Endodermal cell (in vitro differentiated cells): ENCODE data around the gene PRKAG2. TPM values are rescaled to one million over a fixed set of nuclear protein-coding genes. Genes with fewer than 3 reads are reported as not detected.

Source experiments
- DNase-seq: peaks from one replicate; pipeline ENCODE4 v3.0.0-alpha.2; 2017
- H3K27ac ChIP-seq: 2 replicates; pipeline ENCODE4 v1.5.1; 2013; ENCODE audit warnings: mild to moderate bottlenecking, low read depth, low read length, moderate library complexity
- H3K27me3 ChIP-seq: 2 replicates; pipeline ENCODE4 v1.6.1; 2013; ENCODE audit warnings: mild to moderate bottlenecking, low read length, moderate library complexity; ENCODE audit not compliant: insufficient read depth, control insufficient read depth, poor library complexity, severe bottlenecking
- H3K36me3 ChIP-seq: 2 replicates; pipeline ENCODE4 v1.7.0; 2013; ENCODE audit warnings: mild to moderate bottlenecking, low read length, moderate library complexity; ENCODE audit not compliant: control insufficient read depth, insufficient read depth
- H3K4me1 ChIP-seq: one replicate; pipeline ENCODE4 v1.7.0; 2013; ENCODE audit warnings: low read length; ENCODE audit not compliant: control insufficient read depth, insufficient read depth
- H3K4me3 ChIP-seq: 2 replicates; pipeline ENCODE4 v1.5.1; 2013; ENCODE audit warnings: mild to moderate bottlenecking, low read length, moderate library complexity
- H3K9ac ChIP-seq: 2 replicates; pipeline ENCODE4 v1.6.1; 2013; ENCODE audit warnings: mild to moderate bottlenecking, low read length, moderate library complexity; ENCODE audit not compliant: poor library complexity, severe bottlenecking; ENCODE audit errors: extremely low read depth
- H3K9me3 ChIP-seq: 2 replicates; pipeline ENCODE4 v1.6.1; 2013; ENCODE audit warnings: mild to moderate bottlenecking, low read length, moderate library complexity; ENCODE audit not compliant: control insufficient read depth
- H3K27ac Mint-ChIP-seq: 2 replicates; pipeline ENCODE4 v1.8.0; 2020; ENCODE audit warnings: mixed read lengths
- H3K27me3 Mint-ChIP-seq: 2 replicates; pipeline ENCODE4 v1.8.0; 2021; ENCODE audit warnings: mild to moderate bottlenecking, mixed read lengths; ENCODE audit not compliant: insufficient read depth
- H3K36me3 Mint-ChIP-seq: 2 replicates; pipeline ENCODE4 v1.8.0; 2020; ENCODE audit warnings: low read depth, mixed read lengths
- H3K4me1 Mint-ChIP-seq: 2 replicates; pipeline ENCODE4 v1.8.0; 2020; ENCODE audit warnings: mixed read lengths
- H3K4me3 Mint-ChIP-seq: 2 replicates; pipeline ENCODE4 v1.8.0; 2020; ENCODE audit warnings: mild to moderate bottlenecking, moderate library complexity, mixed read lengths
- H3K9me3 Mint-ChIP-seq: 2 replicates; pipeline ENCODE4 v1.8.0; 2020; ENCODE audit warnings: mild to moderate bottlenecking, mixed read lengths
- CTCF ChIP-seq: fragments of 200-600 bp; sonication (generic); conservative IDR thresholded peaks from 2 replicates; pipeline ENCODE4 v1.5.0; 2021; ENCODE audit warnings: antibody characterized with exemption, mild to moderate bottlenecking
- WGBS, 2 experiments: methylation state at CpG; one replicate each; pipeline versions ENCODE4 v1.1.5 to v1.1.7; 2013; ENCODE audit warnings: missing lambda C conversion rate in 2 of 2, mixed read lengths in 1 of 2; ENCODE audit not compliant: insufficient coverage in 1 of 2, insufficient read length in 1 of 2; 5-methylcytosine and 5-hydroxymethylcytosine counted together
- total RNA-seq, 2 donors: library from RNA; stranded (reverse); fragmentation: NEBNext Ultra II Directional in 1 of 2; extraction: Animal tissue kit (Norgen Biotek cat#: 25700) in 1 of 2; gene quantifications; 2 replicates in 1 of 2; 3 replicates in 1 of 2; pipeline ENCODE4 v1.2.1, GENCODE V29; 2021

Gene PRKAG2
- total RNA-seq, 2 donors from 2014 or later = 17.2 to 20.7 TPM

DNA sequence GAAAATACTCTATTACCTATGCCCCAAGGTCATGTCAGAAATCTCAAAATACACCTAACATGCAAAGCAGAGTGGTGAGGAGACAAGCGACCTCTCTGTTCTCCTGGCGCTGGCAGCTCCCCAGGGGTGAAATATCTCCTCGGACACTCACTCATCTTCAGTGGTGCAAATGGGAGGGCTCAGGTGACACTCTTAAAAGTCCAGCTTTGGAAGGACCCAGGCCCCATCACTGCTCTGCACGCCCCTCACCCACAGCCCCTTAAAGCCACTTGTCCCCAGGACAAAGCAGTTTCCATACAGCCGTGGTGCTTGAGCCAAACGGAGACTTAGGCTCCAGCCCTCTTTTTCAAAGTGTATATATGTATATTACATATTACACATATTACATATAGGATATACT lies 12.4 kb downstream of the PRKAG2 start:
- no peak overlapping the region for H3K9ac ChIP-seq
- WGBS, 2 experiments = 95% methylated on average over 5 of the region's 6 CpGs; no CpG with 5 or more reads in 1 of the 2 experiments
- no peak for TF ChIP-seq CTCF
- H3K4me1 Mint-ChIP-seq = peaks cover 18% of the 10 kb centered on the region
- no peak overlapping the region for H3K27ac Mint-ChIP-seq
- no peaks in the 10 kb centered on the region for H3K9me3 Mint-ChIP-seq
- no peak overlapping the region for H3K4me3 ChIP-seq
- H3K27ac ChIP-seq = no peak overlapping the region
- H3K9me3 ChIP-seq = no peaks in the 10 kb centered on the region
- H3K4me3 Mint-ChIP-seq = no peak overlapping the region
- peaks cover 2% of the 10 kb centered on the region for H3K27me3 Mint-ChIP-seq
- no peak for DNase-seq
- no peaks in the 10 kb centered on the region for H3K27me3 ChIP-seq
- no peaks in the 10 kb centered on the region for H3K36me3 ChIP-seq
- H3K36me3 Mint-ChIP-seq = no peaks in the 10 kb centered on the region
- no peaks in the 10 kb centered on the region for H3K4me1 ChIP-seq

GRCh38 chr7:151864081-151864480 lies 12.8 kb downstream of the PRKAG2 start:
- Histone ChIP-seq H3K27ac (no peak overlapping the region), H3K27me3 (no peaks in the 10 kb centered on the region), H3K4me1 (no peaks in the 10 kb centered on the region), H3K9ac (no peak overlapping the region), H3K9me3 (no peaks in the 10 kb centered on the region), H3K36me3 (no peaks in the 10 kb centered on the region), H3K4me3 (no peak overlapping the region)
- Mint-ChIP-seq H3K36me3 (no peaks in the 10 kb centered on the region), H3K4me3 (no peak overlapping the region), H3K27me3 (peaks cover 2% of the 10 kb centered on the region), H3K9me3 (no peaks in the 10 kb centered on the region), H3K27ac (no peak overlapping the region), H3K4me1 (peaks cover 18% of the 10 kb centered on the region)
- no peak for DNase-seq
- 92 to 96% methylated on average over 9 to 10 of the region's 10 CpGs for WGBS, 2 experiments
- TF ChIP-seq CTCF = no peak

DNA sequence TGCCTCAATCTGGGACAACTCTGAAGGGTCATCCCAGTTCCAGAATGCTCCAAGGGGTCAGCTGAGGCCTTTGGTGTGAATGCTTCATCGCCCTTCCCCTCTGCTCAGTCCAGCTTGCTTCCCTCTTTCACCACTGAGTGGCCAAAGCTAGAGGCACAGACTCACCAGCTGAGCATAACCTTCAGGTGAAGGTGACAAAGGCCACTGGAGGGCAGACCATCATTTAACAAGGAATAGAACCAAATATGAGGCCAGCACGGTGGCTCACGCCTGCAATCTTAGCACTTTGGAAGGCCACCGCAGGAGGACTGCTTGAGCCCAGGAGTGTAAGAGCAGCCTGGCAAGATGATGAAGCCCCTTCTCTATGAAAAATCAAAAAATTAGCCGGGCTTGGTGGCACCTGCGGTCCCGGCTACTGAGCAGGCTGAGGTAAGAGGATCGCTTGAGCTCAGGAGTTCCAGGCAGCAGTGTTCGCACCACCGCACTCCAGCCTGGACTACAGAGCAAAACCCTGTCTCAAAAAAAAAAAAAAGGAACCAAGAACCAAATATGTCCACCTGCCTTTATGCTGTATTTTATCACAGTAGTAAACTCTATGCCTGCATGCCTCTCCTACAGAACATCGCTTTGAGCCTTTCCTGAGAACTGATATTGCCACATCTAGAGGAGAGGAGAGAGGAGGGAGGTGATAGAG lies 13.4 kb downstream of the PRKAG2 start:
- Histone ChIP-seq H3K9me3 (no peaks in the 10 kb centered on the region), H3K27ac (no peak overlapping the region), H3K4me3 (no peak overlapping the region), H3K27me3 (no peaks in the 10 kb centered on the region), H3K36me3 (no peaks in the 10 kb centered on the region), H3K9ac (no peak overlapping the region), H3K4me1 (no peaks in the 10 kb centered on the region)
- 87 to 88% methylated on average over 11 of the region's 11 CpGs for WGBS, 2 experiments
- Mint-ChIP-seq H3K9me3 (no peaks in the 10 kb centered on the region), H3K4me3 (no peak overlapping the region), H3K36me3 (no peaks in the 10 kb centered on the region), H3K27ac (no peak overlapping the region), H3K27me3 (peaks cover 2% of the 10 kb centered on the region), H3K4me1 (peaks cover 14% of the 10 kb centered on the region)
- peak; percentile 84 for DNase-seq
- peak; percentile 85 for TF ChIP-seq CTCF
